ENCODE results near the gene ABCE1.
A peak's percentile ranks its signal among the peaks of the same experiment; 100 is the strongest.

Gene ABCE1

DNA sequence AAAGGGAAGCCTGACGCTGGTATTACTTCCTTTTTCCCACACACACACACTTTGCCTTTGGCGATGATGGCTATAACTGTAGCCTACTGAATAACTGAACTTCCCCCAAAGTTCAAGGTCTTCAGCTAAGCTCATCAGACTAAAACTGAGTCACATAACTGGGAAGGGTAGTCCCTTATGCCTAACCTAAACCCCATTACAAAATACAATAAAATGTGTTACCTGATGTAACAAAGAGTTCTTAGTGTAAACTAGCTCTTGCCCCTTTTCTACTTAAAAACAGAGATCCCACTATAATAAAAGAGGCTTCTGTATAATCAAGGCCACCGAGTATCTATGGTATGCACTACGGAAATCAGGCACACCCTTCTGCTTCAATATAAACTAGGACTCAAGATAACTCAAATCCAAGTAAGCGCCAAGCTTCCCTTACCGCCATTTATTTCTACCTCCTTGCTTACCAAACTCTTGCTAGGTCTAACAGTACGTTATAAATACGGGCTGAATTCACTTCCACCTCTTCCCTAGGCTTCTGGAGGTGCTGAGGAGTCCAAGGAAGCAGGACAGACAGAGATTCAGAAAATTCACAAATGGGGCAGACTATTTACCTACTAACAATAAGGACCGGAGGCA lies 79.9 kb downstream of the ABCE1 start:
- DNase-seq = no peak

DNA sequence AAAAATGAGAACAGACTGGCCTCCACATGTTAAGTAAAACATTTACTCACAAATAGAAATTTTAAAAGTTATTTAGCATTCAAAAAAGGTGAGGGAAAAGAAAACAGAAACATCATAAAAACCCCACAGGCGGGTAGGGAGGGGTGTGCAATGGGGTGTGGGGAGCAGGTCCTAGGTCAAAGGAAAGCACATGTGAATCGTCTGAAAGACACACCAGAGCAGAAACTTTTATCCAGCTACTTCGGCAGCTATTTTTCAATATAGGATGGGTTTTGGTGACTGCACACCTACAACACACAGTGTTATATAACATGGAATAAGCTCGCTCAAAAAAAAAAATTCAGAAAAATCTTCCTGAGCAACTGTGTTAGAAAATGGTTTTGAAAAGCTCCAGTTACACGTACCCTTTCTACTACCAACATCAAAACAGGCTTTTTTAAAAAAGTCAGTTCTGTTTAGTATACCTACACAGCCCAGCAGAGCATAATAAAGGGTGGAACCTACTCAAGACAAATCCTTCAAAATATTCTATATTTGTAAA lies 80.7 kb downstream of the ABCE1 start:
- DNase-seq = peak in 3 of 6 experiments; percentile 19 to 50 (median 36)

Data from stimulated activated naive CD4-positive, alpha-beta T cell (primary cell).